ENCODE results near the gene AGO4.
"Not testable (repeated sequence)": the region's sequence is repeated elsewhere in the genome, so short reads cannot be mapped to it uniquely, and the experiment has no call there.

Gene AGO4

DNA sequence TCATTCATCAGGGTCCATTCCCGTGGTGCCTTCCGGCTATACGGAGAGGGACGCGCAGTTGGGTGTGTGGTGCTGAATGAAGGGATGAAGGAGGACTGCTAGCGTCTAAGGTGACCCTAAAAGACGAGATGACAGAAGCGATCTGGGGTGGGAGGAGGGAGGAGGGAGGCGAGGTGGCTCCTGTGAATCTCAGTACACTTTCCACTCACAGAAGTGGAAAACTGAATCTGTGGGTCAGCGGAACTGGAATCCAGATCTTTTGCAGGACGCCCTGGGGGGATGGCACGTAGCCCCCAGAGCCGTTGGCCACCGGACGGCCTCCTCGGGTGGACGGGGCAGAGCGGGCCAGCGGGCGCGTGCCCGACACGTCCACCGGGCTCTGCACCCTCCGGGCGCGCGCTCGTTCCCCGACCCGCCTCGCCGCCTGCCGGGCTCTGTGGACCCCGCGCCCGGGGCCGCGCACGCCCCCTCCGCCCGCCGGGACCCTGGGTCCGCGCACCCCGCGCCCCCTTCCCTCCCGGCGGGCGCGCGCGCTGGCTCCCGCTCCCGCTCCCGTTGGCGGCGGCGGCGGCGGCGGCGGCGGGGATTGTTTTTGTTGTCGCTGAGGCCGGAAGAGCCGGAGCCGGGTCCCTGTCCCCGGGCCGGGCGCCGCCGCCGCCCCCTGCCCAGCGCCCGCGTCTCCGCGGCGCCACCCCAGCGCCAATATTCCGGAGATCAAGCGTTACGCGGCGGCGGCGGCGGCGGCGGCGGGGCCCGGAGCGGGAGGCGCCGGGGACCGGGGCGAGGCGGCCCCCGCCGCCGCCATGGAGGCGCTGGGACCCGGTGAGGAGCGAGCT lies at the start of gene AGO4:
Gene AGO4 (plus strand): TSS at position 403 of the 836 bp plus-strand sequence. CDS start 401 bp downstream, at position 804.
- DNase-seq = peak; percentile 25

DNA sequence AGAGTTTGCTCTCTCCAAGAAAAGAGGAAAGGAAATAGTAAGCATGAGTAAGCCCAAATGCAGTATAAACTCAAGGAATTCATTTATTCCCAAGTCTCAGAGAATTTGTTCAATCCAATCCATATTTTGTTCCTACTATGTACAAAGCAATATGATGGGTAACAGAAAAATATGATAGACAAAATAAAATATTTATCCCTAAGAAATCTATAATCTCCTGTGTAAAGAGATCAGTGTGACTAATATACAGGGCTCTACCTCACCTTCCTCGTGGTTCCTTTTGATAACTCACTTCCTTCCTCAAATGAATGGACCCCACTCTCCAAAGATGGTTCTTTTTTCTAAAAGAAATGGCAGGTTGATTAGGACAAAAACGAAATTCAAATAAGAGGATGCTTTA lies 45.7 kb upstream of the AGO4 start:
- DNase-seq = no peak

DNA sequence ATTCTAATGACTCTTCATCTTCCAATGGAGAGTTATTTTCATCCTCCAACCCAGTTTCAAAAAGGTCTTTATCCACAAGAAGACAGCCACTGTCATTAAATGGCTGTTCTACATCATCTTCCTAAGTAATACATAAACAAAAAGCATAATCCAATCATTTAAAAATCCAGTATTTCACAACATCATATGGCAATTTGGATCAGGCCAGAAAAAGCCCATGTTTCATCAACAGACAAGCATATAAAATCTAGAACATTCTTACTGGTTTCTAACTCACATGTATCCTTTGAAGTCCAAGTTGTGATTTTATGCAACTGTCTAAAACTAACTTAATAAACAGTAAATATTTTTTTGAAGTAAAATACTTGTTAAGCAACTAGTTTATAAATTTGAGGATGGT lies 44.6 kb upstream of the AGO4 start:
- DNase-seq = no peak

DNA sequence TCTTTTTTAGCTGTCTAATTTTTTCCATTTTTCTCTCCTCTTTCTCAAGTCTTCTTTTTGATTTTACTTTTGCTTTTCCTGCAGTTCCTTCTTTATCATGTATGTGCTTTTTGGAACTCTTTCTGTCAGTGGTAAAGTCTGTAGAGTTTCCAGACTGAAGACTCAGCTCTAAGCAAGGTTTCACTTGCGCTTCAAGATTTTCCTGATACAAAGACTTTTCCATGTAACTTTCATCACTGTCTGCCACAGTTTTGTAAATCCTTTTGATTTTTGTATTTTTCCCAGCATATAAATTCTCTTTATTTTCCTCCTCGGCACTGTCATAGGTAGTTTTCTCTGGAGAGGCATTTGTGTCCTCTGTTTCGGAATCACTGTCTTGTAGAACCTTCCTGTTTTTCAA lies 43.5 kb upstream of the AGO4 start:
- DNase-seq = no peak

DNA sequence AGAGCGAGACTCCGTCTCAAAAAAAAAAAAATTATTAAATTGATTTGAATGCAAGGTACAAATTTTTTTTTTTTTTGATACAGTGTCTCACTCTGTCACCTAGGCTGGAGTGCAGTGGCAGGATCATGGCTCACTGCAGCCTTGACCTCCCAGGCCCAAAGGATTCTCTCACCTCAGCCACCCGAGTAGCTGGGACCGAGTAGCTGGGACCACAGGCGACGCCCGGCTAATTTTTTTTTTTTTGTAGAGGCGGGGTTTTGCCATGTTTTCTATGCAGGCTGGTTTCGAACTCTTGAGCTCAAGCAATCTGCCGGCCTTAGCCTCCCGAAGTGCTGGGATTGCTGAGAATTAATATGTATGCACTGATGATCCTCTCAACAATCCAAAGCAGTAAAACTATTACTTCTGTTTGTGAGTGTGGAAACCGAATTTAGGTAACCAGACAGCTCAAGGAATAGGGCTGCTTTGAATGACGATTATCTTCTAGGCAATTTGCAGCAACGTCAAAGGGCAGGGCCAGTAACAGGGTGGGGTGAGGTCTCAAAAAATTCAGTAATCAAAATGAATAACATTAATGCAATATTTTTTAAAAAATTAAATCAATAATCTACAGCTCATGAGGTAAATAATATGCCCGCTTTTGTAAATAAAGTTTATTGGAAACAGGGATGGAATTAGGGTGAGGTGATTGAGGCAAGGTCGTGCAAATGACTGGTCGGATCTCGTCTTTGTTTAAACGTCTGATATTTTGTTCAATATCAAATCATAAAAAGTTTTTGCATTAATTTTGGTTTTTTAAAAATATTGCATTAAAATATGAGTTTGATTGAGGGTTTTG lies 39.2 kb upstream of the AGO4 start:
- DNase-seq = no peak

DNA sequence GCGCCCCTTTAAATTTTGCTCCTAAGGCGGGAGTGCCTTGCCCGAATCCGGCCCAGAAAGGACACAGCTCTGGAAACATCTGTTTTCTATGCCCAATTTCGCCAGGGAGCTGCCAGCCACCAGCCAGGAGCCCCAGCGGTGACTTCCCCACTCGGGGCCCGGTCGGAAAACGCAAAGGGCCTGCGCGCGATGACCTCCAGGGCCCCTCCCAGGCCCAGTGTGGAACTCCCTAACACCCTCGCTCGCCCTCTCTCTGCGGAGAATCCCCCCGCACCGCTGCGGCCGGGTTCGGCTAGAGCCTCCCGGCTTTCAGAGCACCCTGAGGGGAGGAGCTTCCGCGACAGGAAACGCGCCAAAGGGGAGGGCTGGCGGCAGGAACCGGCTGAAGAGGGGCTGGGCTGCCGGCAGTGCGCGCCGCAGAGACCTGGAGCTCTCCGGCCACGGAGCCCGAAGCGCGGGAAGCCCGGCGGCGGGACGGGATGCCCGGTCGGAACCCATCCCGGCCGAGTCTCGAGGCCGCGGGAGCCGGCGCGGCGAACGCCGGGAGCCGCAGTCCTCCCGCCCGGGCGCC lies 38.5 kb upstream of the AGO4 start:
- DNase-seq = peak; percentile 84

DNA sequence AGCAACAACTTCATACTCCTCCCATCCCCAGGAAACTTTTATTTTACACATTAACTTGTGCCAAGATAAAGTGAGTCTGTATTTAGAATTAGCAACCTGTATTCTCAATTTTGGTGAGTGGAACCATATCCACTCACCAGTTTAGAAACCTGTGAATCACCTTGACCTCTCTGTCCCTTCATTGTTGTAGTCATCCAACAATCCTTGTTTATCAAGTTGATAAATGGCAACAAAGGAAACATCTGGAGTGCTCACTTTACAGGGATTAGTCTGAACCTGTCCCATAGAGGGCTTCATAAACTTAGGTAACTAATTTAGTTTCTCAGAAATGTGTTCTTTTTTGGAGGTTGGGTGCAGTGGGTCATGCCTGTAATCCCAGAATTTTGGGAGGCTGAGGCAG lies 34.1 kb upstream of the AGO4 start:
- DNase-seq = no peak

DNA sequence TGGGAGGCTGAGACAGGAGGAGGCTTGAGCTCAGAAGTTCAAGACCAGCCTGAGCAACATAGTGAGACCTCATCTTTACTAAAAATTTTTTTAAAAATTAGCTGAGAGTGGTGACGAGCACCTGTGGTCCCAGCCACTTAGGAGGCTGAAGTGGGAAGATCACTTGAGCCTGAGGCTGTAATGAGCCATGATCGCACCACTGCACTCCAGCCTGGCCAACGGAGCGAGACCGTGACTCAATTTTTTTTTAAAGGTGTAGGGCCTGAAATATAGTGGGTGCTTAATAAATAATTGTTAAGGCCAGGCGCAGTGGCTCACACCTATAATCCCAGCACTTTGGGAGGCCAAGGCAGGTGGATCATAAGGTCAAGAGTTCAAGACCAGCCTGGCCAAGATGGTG lies 31.6 kb upstream of the AGO4 start:
- not testable (repeated sequence) for DNase-seq

DNA sequence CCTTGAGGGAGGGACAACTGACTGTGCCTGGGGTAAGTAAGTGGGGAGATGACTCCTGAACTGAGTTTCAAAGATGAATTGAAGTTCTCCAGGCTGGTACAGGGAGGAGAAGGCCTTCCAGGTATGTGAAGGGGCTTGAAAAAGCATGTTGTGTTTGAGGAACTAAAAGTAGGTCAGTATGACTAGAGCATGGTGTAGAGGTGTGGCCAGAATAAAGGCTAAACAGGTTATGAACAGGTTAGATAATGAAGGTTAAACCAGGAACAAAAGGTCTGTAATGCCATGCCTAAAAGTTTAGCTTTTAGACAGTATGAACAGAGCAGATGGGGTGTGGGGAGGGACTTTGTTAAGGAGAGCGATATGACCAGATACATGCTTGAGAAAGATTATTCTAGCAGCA lies 30.7 kb upstream of the AGO4 start:
- no peak for DNase-seq

DNA sequence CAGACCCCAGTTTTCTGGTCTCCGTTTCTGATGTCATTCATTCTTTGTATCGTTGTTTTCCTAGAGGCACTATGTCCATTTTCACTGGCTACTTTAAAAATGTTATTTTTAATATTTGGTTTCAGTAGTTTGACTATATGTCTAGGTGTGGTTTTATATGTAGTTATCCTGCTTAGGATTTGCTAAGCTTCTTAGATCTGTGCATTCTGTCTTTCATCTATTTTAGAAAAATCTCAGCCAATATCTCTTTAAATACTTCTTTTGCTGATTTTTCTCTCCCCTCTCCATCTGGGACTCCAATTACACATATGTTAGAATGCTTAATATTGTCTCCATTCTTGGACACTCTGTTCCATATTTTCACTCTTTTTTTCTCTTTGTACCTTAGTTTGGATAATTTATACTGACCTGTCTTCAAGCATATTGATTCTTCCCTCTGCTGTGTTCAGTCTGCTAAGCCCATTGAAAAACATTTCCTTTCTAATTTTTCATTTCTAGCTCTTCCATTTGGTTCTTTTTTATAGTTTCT lies 24.7 kb upstream of the AGO4 start:
- no peak for DNase-seq

DNA sequence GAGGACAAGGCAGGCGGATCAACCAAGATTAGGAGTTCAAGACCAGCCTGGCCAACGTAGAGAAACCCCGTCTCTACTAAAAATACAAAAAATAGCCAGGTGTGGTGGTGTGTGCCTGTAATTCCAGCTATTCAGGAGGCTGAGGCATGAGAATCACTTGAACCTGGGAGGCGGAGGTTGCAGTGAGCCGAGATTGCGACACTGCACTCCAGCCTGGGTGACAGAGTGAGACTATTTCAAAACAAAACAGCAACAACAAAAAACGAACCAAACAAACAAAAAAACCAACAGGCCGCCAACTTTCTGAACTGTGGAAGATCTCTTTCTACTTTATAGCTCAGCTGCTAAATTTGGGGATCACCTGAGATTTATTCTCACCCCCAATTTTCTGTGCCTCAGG lies 23.5 kb upstream of the AGO4 start:
- DNase-seq = not testable (repeated sequence)

DNA sequence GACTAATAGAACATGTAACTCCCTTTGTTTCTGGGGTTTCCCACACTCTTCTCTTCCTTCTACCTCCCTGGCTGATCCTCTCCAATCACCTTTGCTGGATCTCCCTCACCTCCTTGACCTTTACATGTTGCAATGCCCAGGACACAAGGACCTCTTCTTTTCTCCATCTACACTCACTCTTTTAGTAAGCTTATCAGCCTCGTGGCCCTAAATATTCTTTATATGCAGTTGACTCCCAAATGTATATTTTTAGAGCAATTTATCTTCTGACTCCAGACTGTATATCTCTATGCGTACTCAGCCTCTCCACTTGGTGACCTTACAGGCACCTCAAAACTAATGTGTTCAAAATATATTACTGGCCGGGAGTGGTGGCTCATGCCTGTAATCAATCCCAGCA lies 19.7 kb upstream of the AGO4 start:
- DNase-seq = no peak

DNA sequence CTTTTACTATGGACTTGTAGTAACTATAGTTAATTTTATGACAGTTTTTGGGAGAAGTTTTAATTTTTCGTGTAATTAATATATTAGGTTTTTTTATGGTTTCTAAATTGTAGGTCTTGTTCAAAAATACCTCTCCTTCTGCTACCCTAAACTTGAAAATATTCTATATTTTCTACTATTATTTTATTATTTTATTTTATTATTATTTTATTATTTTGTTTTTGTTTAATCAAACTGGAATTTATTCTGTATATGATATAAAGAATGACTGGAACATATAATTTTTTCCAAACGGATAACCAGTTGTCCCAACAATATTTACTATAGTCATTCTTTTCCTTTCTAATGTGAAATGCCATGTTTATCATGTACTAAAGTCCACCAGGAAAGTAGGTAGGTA lies 17.1 kb upstream of the AGO4 start:
- no peak for DNase-seq

DNA sequence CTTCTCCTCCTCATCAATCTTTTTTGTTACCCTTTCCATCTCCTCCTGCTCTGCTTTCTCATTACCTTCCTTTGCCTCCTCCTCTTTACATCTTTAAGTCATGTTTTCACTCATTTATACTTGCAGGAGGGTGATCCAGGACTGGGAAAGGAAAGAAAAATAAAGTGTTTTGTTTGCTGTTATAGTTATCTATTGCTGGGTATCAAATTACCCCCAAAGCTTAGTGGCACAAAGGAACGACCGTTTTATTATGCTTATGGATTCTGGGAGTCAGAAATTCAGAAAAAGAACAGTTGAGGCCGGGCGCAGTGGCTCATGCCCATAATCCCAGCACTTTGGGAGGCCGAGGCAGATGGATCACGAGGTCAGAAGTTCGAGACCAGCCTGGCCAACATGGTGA lies 12.5 kb upstream of the AGO4 start:
- no peak for DNase-seq

DNA sequence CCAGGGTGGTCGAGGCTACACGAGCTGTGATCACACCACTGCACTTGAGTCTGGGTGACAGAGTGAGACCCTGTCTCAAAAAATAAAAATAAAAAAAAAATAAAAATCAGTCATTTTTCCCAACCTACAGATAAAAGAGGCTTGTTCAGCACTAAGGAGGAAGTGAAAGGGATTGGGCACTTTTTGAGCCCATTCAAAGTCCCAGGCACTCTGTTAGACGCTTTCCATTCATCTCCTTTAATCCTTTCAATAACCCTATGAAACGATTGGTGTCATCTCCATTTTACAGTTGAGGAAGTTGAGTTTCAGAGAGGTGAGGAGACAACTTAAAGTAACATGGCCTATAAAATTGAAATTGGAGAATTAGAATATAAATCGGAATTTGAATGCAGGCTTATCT lies 10.4 kb upstream of the AGO4 start:
- no peak for DNase-seq

DNA sequence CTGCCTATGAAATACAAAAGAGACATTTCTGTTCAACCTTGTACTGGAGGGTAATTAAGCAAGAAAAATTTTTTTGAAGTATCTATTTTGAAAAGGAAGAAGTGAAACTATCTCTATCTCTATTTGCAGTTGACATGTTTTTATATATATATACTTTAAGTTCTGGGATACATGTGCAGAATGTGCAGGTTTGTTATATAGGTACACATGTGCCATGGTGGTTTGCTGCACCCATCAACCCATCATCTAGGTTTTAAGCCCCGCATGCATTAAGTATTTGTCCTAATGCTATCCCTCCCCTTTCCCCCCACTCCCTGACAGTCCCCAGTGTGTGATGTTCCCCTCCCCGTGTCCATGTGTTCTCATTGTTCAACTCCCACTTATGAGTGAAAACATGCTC lies 9.8 kb upstream of the AGO4 start:
- DNase-seq = not testable (repeated sequence)

DNA sequence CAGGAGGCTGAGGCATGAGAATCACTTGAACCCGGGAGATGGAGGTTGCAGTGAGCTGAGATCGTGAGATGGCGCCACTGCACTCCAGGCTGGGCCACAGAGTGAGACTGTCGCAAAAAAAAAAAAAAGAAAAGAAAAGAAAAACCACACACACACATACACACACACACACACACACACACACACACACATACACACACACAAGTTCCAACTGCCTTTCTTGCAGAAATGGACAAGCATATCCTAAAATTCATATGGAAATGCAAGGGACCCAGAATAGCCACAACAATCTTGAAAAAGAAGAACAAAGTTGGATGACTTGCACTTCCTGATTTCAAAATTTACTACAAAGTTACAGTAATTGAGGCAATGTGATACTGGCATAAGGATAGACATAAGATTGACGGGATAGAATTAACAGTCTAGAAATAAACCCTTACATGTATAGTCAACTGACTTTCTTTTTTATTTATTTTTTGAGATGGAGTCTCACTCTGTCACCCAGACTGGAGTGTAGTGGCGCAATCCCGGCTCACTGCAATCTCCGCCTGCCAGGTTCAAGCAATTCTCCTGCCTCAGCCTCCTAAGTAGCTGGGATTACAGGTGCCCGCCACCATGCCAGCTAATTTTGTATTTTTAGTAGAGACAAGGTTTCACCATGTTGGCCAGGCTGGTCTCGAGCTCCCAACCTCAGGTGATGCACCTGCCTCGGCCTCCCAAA lies 7.5 kb upstream of the AGO4 start:
- DNase-seq = not testable (repeated sequence)

DNA sequence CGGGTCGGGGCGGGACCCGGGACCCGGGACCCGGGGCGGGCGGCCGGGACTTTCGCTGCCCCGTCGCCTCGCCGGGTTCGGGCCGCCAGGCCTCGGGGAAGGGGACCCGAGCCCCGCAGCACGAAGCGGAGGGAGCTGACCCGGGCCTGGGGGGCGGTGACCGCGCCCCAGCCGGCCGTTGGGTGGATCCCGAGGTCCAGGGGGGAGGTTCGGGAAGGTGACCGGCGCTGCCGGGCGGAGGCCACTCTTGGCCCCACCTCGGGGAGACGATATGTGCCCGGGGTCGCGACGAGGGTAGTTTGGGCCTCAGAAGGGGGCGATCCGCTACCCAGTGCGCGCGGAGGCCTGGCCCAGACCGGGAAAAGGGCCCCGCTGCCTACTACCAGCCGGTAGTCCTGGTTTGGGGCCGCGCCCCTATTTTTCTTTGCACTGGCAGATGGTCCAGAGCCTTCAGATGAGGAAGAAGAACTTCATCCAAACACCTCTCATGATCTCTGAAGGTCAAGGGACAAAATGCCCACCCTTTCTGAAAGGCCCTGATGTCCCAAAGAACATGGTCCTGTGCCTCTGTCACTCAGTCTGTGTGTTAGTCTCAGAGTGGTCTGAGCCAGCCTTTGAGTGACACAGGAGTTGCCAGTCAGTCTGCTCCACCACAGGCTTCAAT lies 766 bp downstream of the AGO4 start:
- peak; percentile 17 for DNase-seq

DNA sequence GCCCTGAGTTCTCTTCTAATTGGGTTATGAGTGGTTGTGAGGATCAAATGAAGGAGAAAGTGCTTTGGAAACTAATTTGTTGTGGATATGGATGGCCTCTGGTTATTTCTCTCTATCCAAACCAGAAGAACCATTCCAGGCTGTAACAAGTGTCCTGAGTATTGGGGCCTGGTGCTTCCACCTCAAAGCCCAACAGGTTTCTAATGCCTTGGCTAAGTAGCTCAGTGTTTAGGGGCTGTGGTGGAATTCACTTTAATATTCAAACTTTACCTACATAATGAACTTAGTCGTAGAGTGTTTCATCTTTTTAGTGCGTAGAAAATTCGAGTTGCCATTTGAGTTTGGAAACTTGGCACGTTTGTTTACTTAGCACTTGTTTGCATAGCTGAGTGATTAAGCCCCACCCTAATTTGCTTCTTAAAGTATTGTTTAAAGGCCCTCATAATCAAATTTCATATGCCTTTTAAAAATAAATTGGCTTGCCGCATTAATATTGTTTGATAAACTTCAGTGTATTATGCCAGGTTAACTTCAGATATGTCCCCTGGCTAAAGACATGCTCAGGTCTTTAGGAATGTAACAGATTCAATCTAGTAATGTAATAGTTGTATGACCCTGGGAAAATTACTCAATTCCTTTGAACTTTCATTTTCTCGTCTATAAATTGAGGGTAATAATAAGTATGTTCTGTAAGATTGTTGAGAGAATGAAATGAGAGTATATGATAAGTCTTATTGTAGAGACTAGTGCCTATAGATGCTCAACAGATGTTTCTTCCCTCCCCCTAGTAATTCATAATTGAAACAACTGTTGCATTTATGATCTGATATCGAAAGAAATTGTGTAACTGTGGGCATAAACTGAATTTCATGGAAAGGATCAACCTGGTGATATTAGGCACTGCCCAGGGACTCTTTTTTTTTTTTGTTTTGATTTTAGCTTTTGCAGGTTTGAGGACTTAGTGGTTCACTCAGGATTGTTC lies 1.6 kb downstream of the AGO4 start:
- DNase-seq = no peak

DNA sequence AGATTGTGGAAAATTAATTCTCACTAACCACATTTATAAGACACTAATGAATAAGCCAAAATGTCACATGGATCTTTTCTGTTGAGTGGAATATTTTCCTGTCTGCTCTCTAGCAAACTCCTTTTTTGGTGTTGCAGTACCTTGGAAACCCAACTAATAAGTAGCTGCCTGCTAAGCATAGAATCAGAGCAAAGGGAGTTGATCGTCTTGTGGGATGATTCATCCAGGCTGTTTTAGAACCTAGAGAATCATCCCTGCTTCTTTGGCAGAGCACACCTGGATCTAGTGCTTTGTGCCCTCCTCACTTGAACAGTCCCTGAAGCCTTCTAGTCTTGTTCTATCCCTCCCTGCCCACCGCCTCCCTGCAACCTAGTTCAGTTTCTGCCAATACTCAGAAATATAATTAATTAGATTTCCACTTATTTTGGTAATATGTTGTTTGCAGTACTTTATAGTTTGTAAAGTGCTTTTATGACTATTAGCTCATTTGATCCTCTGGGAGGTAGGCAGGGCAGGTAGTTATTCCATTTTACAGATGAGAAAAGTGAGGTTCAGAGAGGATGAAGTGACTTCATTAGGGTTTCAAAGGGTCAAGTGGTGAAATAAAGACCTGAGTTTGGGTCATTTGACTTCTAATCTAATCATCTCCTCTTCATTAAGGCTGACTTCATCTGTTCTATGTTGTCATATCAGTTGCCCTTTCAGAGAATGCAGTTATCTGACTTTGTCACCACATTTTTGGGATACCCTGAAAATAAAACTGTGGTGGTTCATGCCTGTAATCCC lies 2.5 kb downstream of the AGO4 start:
- no peak for DNase-seq
